Measurements from ENCODE around the gene LIPI.
"Not testable (repeated sequence)": the region's sequence is repeated elsewhere in the genome, so short reads cannot be mapped to it uniquely, and the experiment has no call there.

The LIPI gene

DNA sequence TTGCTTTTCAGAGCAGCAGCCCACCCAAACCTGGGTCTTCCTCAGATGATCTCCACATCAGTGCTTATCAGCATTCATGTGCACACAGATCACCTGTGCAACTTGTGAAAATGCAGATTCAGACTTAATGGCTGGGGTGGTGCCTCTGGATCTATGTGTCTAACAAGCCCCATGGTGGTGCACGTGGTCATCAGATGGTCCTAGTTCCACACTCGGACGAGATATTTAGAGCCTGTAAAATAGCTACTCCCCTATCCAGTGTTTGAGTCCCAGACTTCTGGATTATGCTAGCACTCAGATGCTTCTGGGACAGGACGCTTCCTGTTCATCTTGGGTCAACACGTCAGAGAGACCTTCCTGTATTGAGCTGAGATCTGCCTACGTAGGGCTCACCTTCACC is 114.2 kb downstream of the LIPI start:
- Histone ChIP-seq H3K36me3 (ENCODE audit: control insufficient read depth, insufficient read depth, low read length) (no peaks in the 10 kb centered on the region), H3K4me1 (no peaks in the 10 kb centered on the region)

DNA sequence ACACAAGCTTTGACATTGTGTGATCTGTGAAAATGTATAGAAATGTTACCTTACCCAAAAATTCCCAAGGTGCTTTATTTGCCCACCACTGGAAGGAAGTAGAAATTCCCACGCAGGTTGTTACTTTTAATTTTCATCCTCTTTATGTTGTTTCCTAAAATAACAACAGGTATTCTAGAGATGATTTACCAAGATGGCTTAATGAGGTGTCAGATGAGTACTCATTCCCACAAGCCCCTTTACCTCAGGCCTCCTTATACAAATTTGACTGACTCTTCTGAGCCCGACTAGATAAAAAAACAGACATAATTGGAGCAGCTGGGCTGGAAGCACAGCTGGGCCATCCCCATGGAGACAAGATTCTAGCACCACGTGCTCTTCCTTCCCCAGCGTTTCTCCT is 114.6 kb downstream of the LIPI start:
- Histone ChIP-seq H3K27ac (no peak overlapping the region), H3K27me3 (ENCODE audit: control insufficient read depth, insufficient read depth, low read length) (no peaks in the 10 kb centered on the region), H3K9ac (no peak overlapping the region), H3K4me2 (ENCODE audit: low read length) (no peak overlapping the region), H3K4me1 (no peaks in the 10 kb centered on the region), H2AFZ (no peak overlapping the region), H3K36me3 (ENCODE audit: control insufficient read depth, insufficient read depth, low read length) (no peaks in the 10 kb centered on the region), H3K4me3 (ENCODE audit: low read depth, low read length) (no peak overlapping the region), H3K79me2 (no peaks in the 10 kb centered on the region), H3K9me3 (ENCODE audit: control insufficient read depth, low read length) (no peaks in the 10 kb centered on the region)
- TF ChIP-seq, protein P1, sequence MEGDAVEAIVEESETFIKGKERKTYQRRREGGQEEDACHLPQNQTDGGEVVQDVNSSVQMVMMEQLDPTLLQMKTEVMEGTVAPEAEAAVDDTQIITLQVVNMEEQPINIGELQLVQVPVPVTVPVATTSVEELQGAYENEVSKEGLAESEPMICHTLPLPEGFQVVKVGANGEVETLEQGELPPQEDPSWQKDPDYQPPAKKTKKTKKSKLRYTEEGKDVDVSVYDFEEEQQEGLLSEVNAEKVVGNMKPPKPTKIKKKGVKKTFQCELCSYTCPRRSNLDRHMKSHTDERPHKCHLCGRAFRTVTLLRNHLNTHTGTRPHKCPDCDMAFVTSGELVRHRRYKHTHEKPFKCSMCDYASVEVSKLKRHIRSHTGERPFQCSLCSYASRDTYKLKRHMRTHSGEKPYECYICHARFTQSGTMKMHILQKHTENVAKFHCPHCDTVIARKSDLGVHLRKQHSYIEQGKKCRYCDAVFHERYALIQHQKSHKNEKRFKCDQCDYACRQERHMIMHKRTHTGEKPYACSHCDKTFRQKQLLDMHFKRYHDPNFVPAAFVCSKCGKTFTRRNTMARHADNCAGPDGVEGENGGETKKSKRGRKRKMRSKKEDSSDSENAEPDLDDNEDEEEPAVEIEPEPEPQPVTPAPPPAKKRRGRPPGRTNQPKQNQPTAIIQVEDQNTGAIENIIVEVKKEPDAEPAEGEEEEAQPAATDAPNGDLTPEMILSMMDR (IDR thresholded peaks at IDR 0.05) = no peak

More for the DNA sequence above, 114.2 kb downstream of the LIPI start:
- TF ChIP-seq, protein P1 (IDR thresholded peaks at IDR 0.05) = no peak
- no peak overlapping the region for H3K4me3 ChIP-seq (ENCODE audit: low read depth, low read length)
- no peak overlapping the region for H3K9ac ChIP-seq
- no peaks in the 10 kb centered on the region for H3K27me3 ChIP-seq (ENCODE audit: control insufficient read depth, insufficient read depth, low read length)
- H3K79me2 ChIP-seq = no peaks in the 10 kb centered on the region
- no peak overlapping the region for H3K27ac ChIP-seq
- H3K4me2 ChIP-seq (ENCODE audit: low read length) = no peak overlapping the region
- no peak overlapping the region for H2AFZ ChIP-seq
- H3K9me3 ChIP-seq (ENCODE audit: control insufficient read depth, low read length) = no peaks in the 10 kb centered on the region

DNA sequence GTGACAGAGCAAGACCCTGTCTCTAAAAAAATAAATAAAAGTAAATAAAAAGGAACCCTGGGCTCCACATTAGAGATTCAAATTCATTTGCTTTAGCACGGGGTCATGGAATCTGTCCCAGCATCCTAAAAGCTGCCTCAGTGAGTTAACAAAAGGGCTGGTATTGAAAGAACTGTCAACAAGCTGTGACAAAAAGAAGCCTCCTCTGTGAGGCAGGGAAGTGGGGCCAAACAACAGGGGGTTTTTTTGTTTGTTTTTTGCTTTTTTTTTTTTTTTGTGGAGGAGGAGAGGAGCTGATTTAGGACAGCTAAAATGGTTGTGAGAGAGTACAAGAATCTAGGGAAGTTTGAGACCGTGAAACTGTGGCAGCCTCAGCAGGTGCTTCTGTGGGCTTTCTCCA is 115.7 kb downstream of the LIPI start:
- H3K79me2 ChIP-seq = no peaks in the 10 kb centered on the region
- no peaks in the 10 kb centered on the region for H3K36me3 ChIP-seq (ENCODE audit: control insufficient read depth, insufficient read depth, low read length)
- TF ChIP-seq, protein P1 (IDR thresholded peaks at IDR 0.05) = no peak
- no peak overlapping the region for H3K9ac ChIP-seq
- no peaks in the 10 kb centered on the region for H3K27me3 ChIP-seq (ENCODE audit: control insufficient read depth, insufficient read depth, low read length)
- H3K4me3 ChIP-seq (ENCODE audit: low read depth, low read length) = no peak overlapping the region
- no peak overlapping the region for H3K4me2 ChIP-seq (ENCODE audit: low read length)
- no peak overlapping the region for H2AFZ ChIP-seq
- no peaks in the 10 kb centered on the region for H3K9me3 ChIP-seq (ENCODE audit: control insufficient read depth, low read length)
- H3K27ac ChIP-seq = no peak overlapping the region
- no peaks in the 10 kb centered on the region for H3K4me1 ChIP-seq

DNA sequence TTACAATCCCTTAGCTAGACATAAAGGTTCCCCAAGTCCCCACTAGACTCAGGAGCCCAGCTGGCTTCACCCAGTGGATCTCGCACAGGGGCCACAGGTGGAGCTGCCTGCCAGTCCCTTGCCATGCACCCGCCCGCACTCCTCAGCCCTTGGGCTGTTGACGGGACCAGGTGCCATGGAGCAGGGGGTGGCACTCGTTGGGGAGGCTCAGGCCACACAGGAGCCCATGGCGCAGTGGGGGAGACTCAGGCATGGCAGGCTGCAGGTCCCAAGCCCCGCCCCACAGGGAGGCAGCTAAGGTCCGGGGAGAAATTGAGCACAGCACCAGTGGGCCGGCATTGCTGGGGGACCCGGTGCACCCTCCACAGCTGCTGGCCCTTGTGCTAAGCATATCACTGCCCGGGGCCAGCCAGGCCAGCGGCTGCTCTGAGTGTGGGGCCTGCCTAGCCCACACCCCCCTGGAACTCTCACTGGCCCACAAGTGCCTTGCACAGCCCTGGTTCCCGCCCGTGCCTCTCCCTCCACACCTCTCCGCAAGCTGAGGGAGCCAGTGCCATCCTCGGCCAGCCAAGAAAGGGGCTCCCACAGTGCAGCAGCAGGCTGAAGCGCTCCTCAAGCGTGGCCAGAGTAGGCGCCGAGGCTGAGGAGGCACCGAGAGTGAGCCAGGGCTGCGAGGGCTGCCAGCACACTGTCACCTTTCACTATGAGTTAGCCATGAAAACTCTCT is 117.8 kb downstream of the LIPI start:
- Histone ChIP-seq H3K9ac (no peak overlapping the region), H3K27me3 (ENCODE audit: control insufficient read depth, insufficient read depth, low read length) (no peaks in the 10 kb centered on the region), H3K27ac (no peak overlapping the region), H3K4me2 (ENCODE audit: low read length) (no peak overlapping the region), H3K4me3 (ENCODE audit: low read depth, low read length) (no peak overlapping the region), H3K36me3 (ENCODE audit: control insufficient read depth, insufficient read depth, low read length) (no peaks in the 10 kb centered on the region), H3K79me2 (no peaks in the 10 kb centered on the region), H2AFZ (no peak overlapping the region), H3K4me1 (no peaks in the 10 kb centered on the region), H3K9me3 (ENCODE audit: control insufficient read depth, low read length) (no peaks in the 10 kb centered on the region)
- TF ChIP-seq, protein P1 (IDR thresholded peaks at IDR 0.05) = no peak

DNA sequence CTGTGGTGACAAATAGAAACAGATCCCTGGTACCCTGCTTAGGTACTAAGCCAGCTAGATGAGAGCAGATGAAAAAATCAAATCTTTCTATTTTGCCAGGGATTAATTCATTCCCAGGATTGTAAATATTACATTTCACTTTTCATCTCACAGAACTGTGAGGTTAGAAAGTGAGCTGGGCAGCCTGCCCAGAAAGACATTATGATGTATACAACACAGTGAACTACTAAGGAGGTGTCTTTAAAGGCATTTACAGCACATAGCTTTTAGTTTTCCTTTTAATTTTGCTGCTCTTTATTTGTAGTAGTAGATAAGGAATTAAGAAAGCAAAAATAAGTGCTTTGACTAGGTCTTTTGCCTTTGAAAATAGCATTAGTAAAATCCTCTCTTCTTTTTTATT is 120.6 kb downstream of the LIPI start:
- not testable (repeated sequence) for H2AFZ ChIP-seq; H3K27me3 ChIP-seq (ENCODE audit: control insufficient read depth, insufficient read depth, low read length); H3K36me3 ChIP-seq (ENCODE audit: control insufficient read depth, insufficient read depth, low read length); H3K4me3 ChIP-seq (ENCODE audit: low read depth, low read length); H3K79me2 ChIP-seq; H3K9ac ChIP-seq; H3K27ac ChIP-seq; H3K4me2 ChIP-seq (ENCODE audit: low read length); H3K9me3 ChIP-seq (ENCODE audit: control insufficient read depth, low read length); H3K4me1 ChIP-seq

Data from parathyroid adenoma (tissue), 2 donors.